GM19240 (cell line): ENCODE measurements around the gene ASIC3.

Experiments used
- DNase-seq: peaks from one replicate; pipeline ENCODE4 v3.0.0; 2011; ENCODE audit warnings: low spot score; ENCODE audit not compliant: insufficient read length

ASIC3 gene

GRCh38 chr7:151056666-151057505 lies 8.6 kb downstream of the ASIC3 start:
- no peak for DNase-seq

DNA sequence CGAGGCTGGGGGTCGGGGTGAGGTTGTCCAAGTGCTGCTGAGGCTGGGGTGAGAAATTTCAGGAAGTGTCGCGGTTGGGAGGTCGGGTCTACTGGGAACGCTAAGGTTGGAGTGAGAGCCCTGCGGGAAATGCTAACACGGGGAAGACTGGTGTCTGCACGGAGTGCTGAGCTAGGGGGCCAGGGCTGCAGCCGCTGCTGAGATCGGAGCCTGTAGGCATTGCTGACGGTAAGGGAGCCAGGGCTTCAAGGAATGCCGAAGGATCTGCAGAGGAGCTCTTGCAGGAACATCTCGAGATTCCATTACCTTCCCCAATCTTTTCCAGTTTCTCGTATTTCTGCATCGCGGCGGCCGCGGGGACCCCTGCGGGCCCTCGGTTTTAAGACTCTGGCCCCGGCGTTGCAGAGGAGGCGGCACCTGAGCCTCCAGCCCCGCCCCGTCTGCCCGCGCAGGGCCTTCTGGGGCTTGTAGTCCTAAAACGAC lies 9.2 kb downstream of the ASIC3 start, which contains the start of gene CDK5:
Gene CDK5 (minus strand): TSS at position 392 of the 483 bp plus-strand sequence. CDS start 49 bp downstream, at position 343.
- peak; percentile 56 for DNase-seq

DNA sequence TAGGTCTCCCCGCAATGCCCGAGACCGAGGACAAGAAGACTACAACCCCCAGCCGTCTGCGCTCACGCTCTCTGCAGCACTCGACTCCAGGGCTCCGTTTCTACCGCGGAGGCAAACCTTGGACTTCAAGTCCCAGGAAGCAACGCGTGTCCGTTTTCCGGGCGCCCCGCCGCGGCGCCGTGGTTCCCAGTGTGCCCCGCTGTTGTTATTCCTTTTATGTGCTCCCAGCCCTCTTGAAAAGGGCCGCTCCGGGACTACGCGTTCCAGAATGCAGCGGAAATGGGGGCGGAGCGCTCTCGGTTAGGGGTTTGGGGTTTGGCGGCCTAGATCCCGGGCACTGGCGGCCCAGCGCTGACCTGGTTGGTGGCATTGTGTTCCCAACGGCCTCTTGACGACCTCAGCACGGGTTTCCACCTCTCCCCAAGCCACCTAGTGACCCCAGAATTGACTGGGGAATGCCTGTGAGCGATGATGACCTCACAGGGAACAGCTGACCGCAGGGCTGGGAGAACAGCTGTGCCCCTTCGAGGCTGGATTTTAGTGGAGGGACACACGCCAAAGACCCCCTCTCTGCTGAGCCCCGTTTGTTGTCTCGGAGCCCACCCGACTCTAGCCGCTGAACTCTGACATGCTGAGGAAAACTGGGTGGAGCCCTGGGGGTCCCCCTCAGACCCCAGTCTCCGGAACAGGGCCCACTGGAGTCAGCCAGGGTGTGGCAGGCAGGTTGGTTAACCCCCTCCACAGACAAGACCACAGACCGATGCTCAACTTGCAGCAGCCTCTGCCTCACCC lies 9.9 kb downstream of the ASIC3 start:
- DNase-seq, result peak; percentile 100

- no peak for DNase-seq
Observed at GRCh38 chr7:151058781-151059366, 10.5 kb downstream of the ASIC3 start.

- DNase-seq, result peak; percentile 92
Observed at GRCh38 chr7:151059367-151060112, 11.2 kb downstream of the ASIC3 start, which contains the start of gene SLC4A2. Gene SLC4A2 (plus strand): TSS chr7:151059589. CDS start chr7:151061988, 2,399 bp downstream.

GRCh38 chr7:151060113-151060415 lies 11.7 kb downstream of the ASIC3 start:
- no peak for DNase-seq

GRCh38 chr7:151060416-151061212 lies 12.3 kb downstream of the ASIC3 start:
- no peak for DNase-seq

- no peak for DNase-seq
Observed at GRCh38 chr7:151061213-151062110, 13.1 kb downstream of the ASIC3 start.

GRCh38 chr7:151062111-151062398 lies 13.7 kb downstream of the ASIC3 start:
- no peak for DNase-seq

GRCh38 chr7:151062399-151063211 lies 14.3 kb downstream of the ASIC3 start:
- no peak for DNase-seq

DNA sequence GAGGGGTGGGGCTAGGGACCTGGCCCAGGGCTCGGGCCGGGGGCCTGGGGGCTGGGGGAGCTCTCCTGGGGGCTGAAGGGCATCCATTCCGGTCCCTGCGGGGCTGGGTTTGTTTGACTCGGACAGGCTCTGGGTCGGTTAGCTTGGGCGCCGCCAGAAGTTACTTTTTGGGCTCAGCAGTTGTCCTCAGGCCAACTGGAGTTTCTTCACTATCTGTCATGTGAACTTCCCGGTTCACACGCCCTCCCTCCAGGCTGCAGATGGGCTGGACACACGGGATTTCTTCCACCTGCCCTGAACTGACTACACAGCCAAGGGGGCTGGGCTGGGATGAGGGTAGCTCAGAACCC lies 14.9 kb downstream of the ASIC3 start:
- DNase-seq, result no peak

DNA sequence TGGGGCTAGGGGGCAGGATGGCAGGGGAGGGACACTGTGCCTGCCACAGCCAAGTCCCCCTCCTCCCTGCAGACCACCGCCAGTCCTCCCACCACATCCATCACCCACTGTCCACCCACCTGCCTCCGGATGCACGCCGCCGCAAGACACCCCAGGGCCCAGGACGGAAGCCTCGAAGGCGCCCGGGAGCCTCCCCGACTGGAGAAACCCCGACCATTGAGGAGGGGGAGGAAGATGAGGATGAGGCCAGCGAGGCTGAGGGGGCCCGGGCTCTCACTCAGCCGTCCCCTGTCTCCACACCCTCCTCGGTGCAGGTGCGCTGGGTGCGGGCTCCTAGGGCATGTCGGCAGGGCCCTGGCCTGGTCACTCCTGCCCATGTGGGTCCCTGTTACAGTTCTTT lies 16.1 kb downstream of the ASIC3 start:
- DNase-seq, result no peak

GRCh38 chr7:151064993-151065392 lies 16.7 kb downstream of the ASIC3 start:
- DNase-seq, result no peak

DNA sequence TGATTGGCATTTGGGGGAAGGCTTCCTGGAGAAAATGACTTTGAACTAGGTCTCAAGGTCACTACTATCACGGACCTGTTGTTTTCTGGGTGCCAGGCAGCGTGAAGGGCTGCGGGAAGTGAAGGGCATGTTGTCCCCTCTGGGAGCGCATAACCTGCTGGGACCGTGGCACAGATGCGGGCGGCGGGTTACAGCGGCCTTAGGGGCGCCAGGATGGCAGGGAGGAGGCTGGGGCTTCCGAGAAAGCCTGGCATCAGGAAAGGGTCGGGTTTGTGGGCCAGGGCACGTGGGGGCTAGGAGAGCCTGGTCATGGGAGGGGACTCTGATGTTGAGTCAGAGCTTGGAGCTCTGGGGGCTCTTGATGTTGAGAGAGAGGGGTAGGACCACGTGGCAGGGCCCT lies 17.2 kb downstream of the ASIC3 start:
- DNase-seq, result no peak

GRCh38 chr7:151066273-151066974 lies 18.1 kb downstream of the ASIC3 start:
- DNase-seq, result no peak

DNA sequence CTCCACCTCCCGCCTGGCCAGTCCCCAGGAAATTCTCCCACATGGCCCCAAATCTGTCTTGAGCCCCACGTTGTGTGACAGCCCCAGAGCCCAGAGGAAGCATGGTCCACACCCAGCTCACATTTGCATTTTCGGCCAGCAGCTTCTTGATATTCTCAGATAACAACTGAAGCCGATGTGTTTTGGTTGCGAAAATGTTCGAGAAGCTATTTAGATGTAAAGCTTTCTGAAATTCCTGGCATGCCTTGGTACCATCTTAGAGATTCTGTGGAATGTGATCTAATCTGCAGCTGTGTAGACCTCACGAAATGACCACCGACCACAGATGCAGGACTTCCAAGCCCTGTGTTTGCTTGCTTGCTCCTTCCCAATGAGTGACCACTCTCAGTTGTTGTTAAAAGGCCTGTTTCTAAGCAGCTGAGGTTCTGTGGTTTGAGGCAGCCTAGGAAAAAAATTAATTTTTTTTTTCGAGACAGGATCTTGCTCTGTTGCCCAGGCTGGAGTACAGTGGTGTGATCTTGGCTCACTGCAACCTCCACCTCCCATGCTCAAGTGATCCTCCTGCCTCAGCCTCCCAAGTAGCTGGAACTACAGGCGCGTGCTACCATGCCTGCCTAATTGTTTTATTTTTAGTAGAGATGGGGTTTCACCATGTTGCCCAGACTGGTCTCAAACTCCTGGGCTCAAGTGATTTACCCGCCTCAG lies 19.9 kb downstream of the ASIC3 start:
- DNase-seq, result no peak

- no peak for DNase-seq
Observed at GRCh38 chr7:151069841-151070573, 21.7 kb downstream of the ASIC3 start.
